Vagina (tissue), 2 donors: ENCODE data around the gene TBC1D19. TPM values are rescaled to one million over a fixed set of nuclear protein-coding genes. Genes with fewer than 3 reads are reported as not detected.
A peak's percentile ranks its signal among the peaks of the same experiment; 100 is the strongest.

Experiments used
- DNase-seq, 2 donors: peaks; one replicate each; pipeline ENCODE4 v3.0.0-alpha.2; 2017; ENCODE audit errors: extremely low spot score in 2 of 2
- H3K27ac ChIP-seq: fragments of 200-600 bp; sonication (generic); one replicate; pipeline ENCODE4 v1.5.1; 2019
- H3K27me3 ChIP-seq: fragments of 200-600 bp; sonication (generic); one replicate; pipeline ENCODE4 v1.5.1; 2019
- H3K36me3 ChIP-seq, 2 donors: fragments of 200-600 bp; sonication (generic); one replicate each; pipeline ENCODE4 v1.5.1; 2017 to 2019
- H3K4me1 ChIP-seq: fragments of 200-600 bp; sonication (generic); one replicate; pipeline ENCODE4 v1.5.1; 2019
- H3K4me3 ChIP-seq, 2 donors: fragments of 200-600 bp; sonication (generic); 1 replicate in 1 of 2; 2 replicates in 1 of 2; pipeline ENCODE4 v1.5.1; 2016 to 2019
- H3K9me3 ChIP-seq: fragments of 200-600 bp; sonication (generic); one replicate; pipeline ENCODE4 v1.5.1; 2019
- CTCF ChIP-seq, 3 experiments: fragments of 450-650 bp in 2 of 3; fragments of 200-600 bp in 1 of 3; sonication (generic) in 1 of 3; IDR thresholded peaks; one replicate each; pipeline ENCODE4 v1.5.1; 2017 to 2019; ENCODE audit warnings: antibody characterized with exemption in 3 of 3, mild to moderate bottlenecking in 2 of 3, moderate library complexity in 2 of 3
- POLR2A ChIP-seq, 2 donors: fragments of 450-650 bp; IDR thresholded peaks; one replicate each; pipeline ENCODE4 v1.6.1; 2017; ENCODE audit warnings: antibody characterized with exemption in 2 of 2, mild to moderate bottlenecking in 2 of 2, moderate library complexity in 2 of 2
- POLR2AphosphoS5 ChIP-seq, 2 donors: sonication (generic); formaldehyde crosslinking; IDR thresholded peaks; one replicate each; pipeline ENCODE4 v1.9.0; 2017; ENCODE audit warnings: antibody characterized with exemption in 2 of 2, mild to moderate bottlenecking in 2 of 2, low read depth in 1 of 2; ENCODE audit not compliant: insufficient read depth in 1 of 2
- intact Hi-C: fragments of 100-400 bp; cut with DNase I; formaldehyde crosslinking; loops from one replicate; pipeline ENCODE4 v1.15.1; 2023
- total RNA-seq: library from RNA; depleted of rRNA; stranded (reverse); fragments of >200 nt; gene quantifications from one replicate; pipeline ENCODE4 v1.2.3, GENCODE V29; 2016

TBC1D19 gene
- total RNA-seq, 1 donor from 2014 or later = 10.8 TPM

- no peaks in the 10 kb centered on the region for H3K4me1 ChIP-seq
- no peak overlapping the region for H3K27ac ChIP-seq
- H3K36me3 ChIP-seq = no peaks in the 10 kb centered on the region
- no peak overlapping the region for H3K4me3 ChIP-seq
- DNase-seq = no peak
- H3K9me3 ChIP-seq = no peaks in the 10 kb centered on the region
- intact Hi-C loops = no loop called here
- no peaks in the 10 kb centered on the region for H3K27me3 ChIP-seq
- TF ChIP-seq POLR2AphosphoS5 (IDR thresholded peaks at IDR 0.05; ENCODE audit: insufficient read depth in 1 of 2, low read depth in 1 of 2) (no peak), CTCF (IDR thresholded peaks at IDR 0.05) (no peak), POLR2A (IDR thresholded peaks at IDR 0.05) (no peak)
Measured at GRCh38 chr4:26713563-26714151, 129.8 kb downstream of the TBC1D19 start.

- Histone ChIP-seq H3K4me1 (no peaks in the 10 kb centered on the region), H3K9me3 (no peaks in the 10 kb centered on the region), H3K27ac (no peak overlapping the region), H3K36me3 (no peaks in the 10 kb centered on the region), H3K27me3 (no peaks in the 10 kb centered on the region), H3K4me3 (no peak overlapping the region)
- no peak for DNase-seq
- intact Hi-C loops = no loop called here
- TF ChIP-seq CTCF (IDR thresholded peaks at IDR 0.05) (no peak), POLR2A (IDR thresholded peaks at IDR 0.05) (no peak), POLR2AphosphoS5 (IDR thresholded peaks at IDR 0.05; ENCODE audit: insufficient read depth in 1 of 2, low read depth in 1 of 2) (no peak)
Measured at GRCh38 chr4:26715636-26716242, 131.9 kb downstream of the TBC1D19 start.

DNA sequence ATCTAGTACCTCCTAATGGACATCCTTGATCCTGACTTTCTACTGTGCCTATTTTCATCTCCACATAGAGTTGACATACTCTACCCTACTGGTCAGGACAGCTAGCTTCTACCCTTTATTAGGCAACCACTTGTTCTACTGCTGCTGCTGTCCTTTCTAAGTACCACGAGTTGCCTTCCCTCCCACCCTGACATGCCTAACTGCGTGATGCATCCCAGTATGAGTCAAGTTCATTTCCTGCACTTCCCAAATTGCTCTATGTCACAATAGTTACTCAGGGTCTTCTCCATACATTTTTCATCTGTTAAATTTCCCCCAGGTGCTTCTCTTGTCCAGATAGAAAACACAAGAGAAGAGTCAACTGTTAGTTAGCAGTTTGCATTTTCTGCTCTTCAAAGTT is 133.4 kb downstream of the TBC1D19 start:
- Histone ChIP-seq H3K4me3 (no peak overlapping the region), H3K27ac (no peak overlapping the region), H3K9me3 (no peaks in the 10 kb centered on the region), H3K36me3 (no peaks in the 10 kb centered on the region), H3K4me1 (no peaks in the 10 kb centered on the region), H3K27me3 (no peaks in the 10 kb centered on the region)
- intact Hi-C loops = no loop called here
- DNase-seq = no peak
- no peak for TF ChIP-seq POLR2A (IDR thresholded peaks at IDR 0.05)
- no peak for TF ChIP-seq CTCF (IDR thresholded peaks at IDR 0.05)
- TF ChIP-seq POLR2AphosphoS5 (IDR thresholded peaks at IDR 0.05; ENCODE audit: insufficient read depth in 1 of 2, low read depth in 1 of 2) = no peak

GRCh38 chr4:26719954-26720552 is 136.2 kb downstream of the TBC1D19 start:
- intact Hi-C loops = no loop called here
- H3K27ac ChIP-seq = no peak overlapping the region

More at GRCh38 chr4:26719954-26720552, 136.2 kb downstream of the TBC1D19 start:
- H3K4me3 ChIP-seq = no peak overlapping the region
- no peaks in the 10 kb centered on the region for H3K27me3 ChIP-seq
- no peaks in the 10 kb centered on the region for H3K9me3 ChIP-seq
- no peaks in the 10 kb centered on the region for H3K4me1 ChIP-seq
- no peak for DNase-seq
- peak; percentile 1 to 32 (median 26) for TF ChIP-seq CTCF (IDR thresholded peaks at IDR 0.05)
- no peak for TF ChIP-seq POLR2A (IDR thresholded peaks at IDR 0.05)
- H3K36me3 ChIP-seq = no peaks in the 10 kb centered on the region
